ENCODE data around the gene RUNX1.

DNA sequence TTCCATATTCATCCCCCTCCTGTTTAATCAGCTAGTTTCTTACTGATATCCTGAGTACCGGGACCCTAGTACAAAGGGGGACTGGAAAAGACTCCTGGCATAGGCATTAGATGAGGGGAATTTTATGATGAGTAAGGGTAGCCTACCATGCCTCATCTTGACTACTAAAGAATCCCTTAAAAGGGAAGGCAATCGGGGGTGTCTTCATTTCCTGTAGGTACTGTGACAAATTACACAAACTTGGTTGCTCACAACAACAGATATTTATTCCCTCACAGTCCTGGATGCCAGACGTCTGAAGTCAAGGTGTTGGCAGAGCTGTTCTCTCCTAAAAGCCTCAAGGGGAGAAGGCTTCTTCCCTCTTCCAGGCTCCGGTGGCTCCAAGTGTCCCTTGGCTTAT is 28.9 kb upstream of the RUNX1 start:
- TF ChIP-seq, protein P1, sequence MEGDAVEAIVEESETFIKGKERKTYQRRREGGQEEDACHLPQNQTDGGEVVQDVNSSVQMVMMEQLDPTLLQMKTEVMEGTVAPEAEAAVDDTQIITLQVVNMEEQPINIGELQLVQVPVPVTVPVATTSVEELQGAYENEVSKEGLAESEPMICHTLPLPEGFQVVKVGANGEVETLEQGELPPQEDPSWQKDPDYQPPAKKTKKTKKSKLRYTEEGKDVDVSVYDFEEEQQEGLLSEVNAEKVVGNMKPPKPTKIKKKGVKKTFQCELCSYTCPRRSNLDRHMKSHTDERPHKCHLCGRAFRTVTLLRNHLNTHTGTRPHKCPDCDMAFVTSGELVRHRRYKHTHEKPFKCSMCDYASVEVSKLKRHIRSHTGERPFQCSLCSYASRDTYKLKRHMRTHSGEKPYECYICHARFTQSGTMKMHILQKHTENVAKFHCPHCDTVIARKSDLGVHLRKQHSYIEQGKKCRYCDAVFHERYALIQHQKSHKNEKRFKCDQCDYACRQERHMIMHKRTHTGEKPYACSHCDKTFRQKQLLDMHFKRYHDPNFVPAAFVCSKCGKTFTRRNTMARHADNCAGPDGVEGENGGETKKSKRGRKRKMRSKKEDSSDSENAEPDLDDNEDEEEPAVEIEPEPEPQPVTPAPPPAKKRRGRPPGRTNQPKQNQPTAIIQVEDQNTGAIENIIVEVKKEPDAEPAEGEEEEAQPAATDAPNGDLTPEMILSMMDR (IDR thresholded peaks at IDR 0.05) = no peak
- no peak for TF ChIP-seq POLR2A (IDR thresholded peaks at IDR 0.05)
- no peak for TF ChIP-seq POLR2AphosphoS5 (IDR thresholded peaks at IDR 0.05)
- TF ChIP-seq EP300 (IDR thresholded peaks at IDR 0.05) = no peak
